Tibial nerve (tissue), 4 donors: ENCODE data around the gene FIBCD1. TPM values are rescaled to one million over a fixed set of nuclear protein-coding genes. Genes with fewer than 3 reads are reported as not detected.

Experiments used
- DNase-seq, 2 donors: peaks; one replicate each; pipeline ENCODE4 v3.0.0-alpha.2; 2019; ENCODE audit warnings: low spot score in 2 of 2
- H3K27ac ChIP-seq, 4 donors: fragments of 200-600 bp; sonication (generic) in 3 of 4; one replicate each; pipeline ENCODE4 v1.5.1; 2017 to 2019; ENCODE audit warnings: mild to moderate bottlenecking in 1 of 4
- H3K27me3 ChIP-seq, 2 donors: fragments of 200-600 bp; sonication (generic) in 1 of 2; one replicate each; pipeline versions ENCODE4 v1.5.1 to v1.6.0; 2017 to 2019
- H3K36me3 ChIP-seq, 3 donors: fragments of 200-600 bp; sonication (generic); one replicate each; pipeline ENCODE4 v1.5.1; 2018 to 2019
- H3K4me1 ChIP-seq, 4 donors: fragments of 200-600 bp; sonication (generic) in 3 of 4; one replicate each; pipeline ENCODE4 v1.5.1; 2017 to 2019
- H3K4me3 ChIP-seq, 4 donors: fragments of 200-600 bp; sonication (generic) in 3 of 4; one replicate each; pipeline ENCODE4 v1.5.1; 2017 to 2019; ENCODE audit warnings: mild to moderate bottlenecking in 1 of 4, moderate library complexity in 1 of 4
- H3K9me3 ChIP-seq, 4 donors: fragments of 200-600 bp; sonication (generic) in 3 of 4; one replicate each; pipeline ENCODE4 v1.5.1; 2017 to 2019
- CTCF ChIP-seq, 5 experiments: fragments of 200-600 bp in 3 of 5; fragments of 450-650 bp in 2 of 5; sonication (generic) in 3 of 5; IDR thresholded peaks; one replicate each; pipeline ENCODE4 v1.5.1; 2016 to 2019; ENCODE audit warnings: antibody characterized with exemption in 5 of 5, mild to moderate bottlenecking in 3 of 5, moderate library complexity in 2 of 5
- EP300 ChIP-seq, 2 donors: sonication (generic); formaldehyde crosslinking; IDR thresholded peaks; one replicate each; pipeline ENCODE4 v1.6.1; 2017; ENCODE audit warnings: antibody characterized with exemption in 2 of 2, mild to moderate bottlenecking in 1 of 2
- POLR2A ChIP-seq, 2 donors: fragments of 450-650 bp; IDR thresholded peaks; one replicate each; pipeline ENCODE4 v1.6.1; 2017; ENCODE audit warnings: antibody characterized with exemption in 2 of 2, mild to moderate bottlenecking in 2 of 2, moderate library complexity in 2 of 2
- WGBS, 2 donors: methylation state at CpG; one replicate each; pipeline ENCODE4 v1.1.5; 2018; 5-methylcytosine and 5-hydroxymethylcytosine counted together
- total RNA-seq, 4 donors: library from RNA; depleted of rRNA; stranded (reverse); fragments of >200 nt; gene quantifications; one replicate each; pipeline ENCODE4 v1.1.0, GENCODE V29; 2016

The FIBCD1 gene
- total RNA-seq, 4 donors from 2014 or later = not detected

DNA sequence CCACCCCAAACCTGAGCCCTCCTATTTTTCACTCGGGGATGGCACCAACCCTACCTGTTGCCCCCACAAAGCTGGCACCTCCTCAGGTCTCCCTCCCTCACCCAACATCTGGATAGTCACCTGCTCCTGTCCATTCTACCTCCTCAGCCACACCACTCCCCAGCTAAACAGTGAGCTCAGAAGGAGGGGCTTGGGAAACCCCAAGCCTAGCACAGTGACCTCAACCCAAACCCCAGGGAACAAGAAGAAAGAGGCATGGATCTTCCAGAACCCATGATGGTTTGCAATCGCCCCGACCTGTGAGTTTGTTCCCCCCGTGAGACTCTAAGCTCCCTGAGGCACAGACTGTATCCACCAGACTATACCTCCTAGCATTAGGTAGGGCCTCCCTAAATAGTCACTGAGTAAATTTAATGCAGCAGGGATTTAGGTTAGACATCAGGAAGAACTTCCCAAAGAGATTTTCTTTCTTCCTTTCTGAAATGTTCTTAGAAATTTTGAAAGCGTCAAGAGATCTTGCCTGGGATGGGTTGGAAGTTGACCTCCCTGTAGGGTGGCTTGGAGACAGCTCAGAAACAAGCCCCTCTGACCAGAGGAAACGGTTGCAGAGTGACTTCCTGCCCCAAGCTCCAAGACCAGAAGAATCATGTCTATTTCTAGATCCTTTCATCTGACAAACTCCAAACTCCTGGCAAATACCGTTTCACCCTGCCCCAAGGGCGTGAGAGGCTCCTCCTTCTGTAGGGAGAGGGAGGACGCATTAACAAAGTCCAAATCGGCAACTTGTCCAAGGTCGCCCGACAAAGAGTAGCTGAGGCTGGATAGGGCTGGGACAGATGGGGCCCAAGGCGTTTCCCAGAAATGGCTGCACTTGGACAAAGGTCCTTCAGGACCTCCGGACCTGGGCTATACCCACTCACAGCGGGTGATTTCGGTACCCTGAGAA lies 4.1 kb downstream of the FIBCD1 start:
- TF ChIP-seq EP300 (IDR thresholded peaks at IDR 0.05) = no peak
- TF ChIP-seq CTCF (IDR thresholded peaks at IDR 0.05) = no peak
- no peak for TF ChIP-seq POLR2A (IDR thresholded peaks at IDR 0.05)
- H3K4me3 ChIP-seq = no peak overlapping the region
- no peaks in the 10 kb centered on the region for H3K9me3 ChIP-seq
- WGBS, 2 donors = 63 to 65% methylated on average over 16 of the region's 16 CpGs
- no peak for DNase-seq
- H3K27ac ChIP-seq = no peak overlapping the region
- H3K27me3 ChIP-seq = peaks cover 2 to 93% of the 10 kb centered on the region in 2 donors
- H3K36me3 ChIP-seq = no peaks in the 10 kb centered on the region
- H3K4me1 ChIP-seq = peaks cover 0 to 23% (median 12%) of the 10 kb centered on the region in 4 donors

DNA sequence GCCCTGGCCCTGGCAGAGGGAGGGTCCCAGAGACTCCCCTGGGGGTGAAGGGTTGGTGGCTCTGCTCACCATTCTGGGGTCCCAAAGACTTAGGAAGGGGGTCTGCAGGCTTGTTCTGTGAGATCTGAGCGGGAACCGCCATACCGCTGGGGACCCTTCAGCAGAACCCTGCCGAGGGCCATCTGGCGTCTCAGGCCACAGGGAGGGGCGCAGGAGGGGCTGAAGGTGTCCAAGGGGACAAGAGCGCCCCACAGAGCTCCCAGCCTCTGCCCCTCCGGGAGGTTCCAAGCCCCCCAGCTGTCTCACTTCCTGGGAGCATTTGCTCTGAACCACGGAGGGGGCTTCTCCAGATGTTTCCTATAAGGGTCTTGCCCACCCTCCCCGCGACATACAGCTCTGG lies 4.8 kb downstream of the FIBCD1 start:
- peaks cover 0 to 16% (median 7%) of the 10 kb centered on the region in 4 donors for H3K4me1 ChIP-seq
- TF ChIP-seq EP300 (IDR thresholded peaks at IDR 0.05) (no peak), POLR2A (IDR thresholded peaks at IDR 0.05) (no peak), CTCF (IDR thresholded peaks at IDR 0.05) (no peak)
- no peak overlapping the region for H3K4me3 ChIP-seq
- H3K27ac ChIP-seq = no peak overlapping the region
- DNase-seq = no peak
- WGBS, 2 donors = 58 to 64% methylated on average over 10 to 11 of the region's 11 CpGs
- H3K36me3 ChIP-seq = no peaks in the 10 kb centered on the region
- H3K27me3 ChIP-seq = peaks cover 2 to 95% of the 10 kb centered on the region in 2 donors
- H3K9me3 ChIP-seq = no peaks in the 10 kb centered on the region

DNA sequence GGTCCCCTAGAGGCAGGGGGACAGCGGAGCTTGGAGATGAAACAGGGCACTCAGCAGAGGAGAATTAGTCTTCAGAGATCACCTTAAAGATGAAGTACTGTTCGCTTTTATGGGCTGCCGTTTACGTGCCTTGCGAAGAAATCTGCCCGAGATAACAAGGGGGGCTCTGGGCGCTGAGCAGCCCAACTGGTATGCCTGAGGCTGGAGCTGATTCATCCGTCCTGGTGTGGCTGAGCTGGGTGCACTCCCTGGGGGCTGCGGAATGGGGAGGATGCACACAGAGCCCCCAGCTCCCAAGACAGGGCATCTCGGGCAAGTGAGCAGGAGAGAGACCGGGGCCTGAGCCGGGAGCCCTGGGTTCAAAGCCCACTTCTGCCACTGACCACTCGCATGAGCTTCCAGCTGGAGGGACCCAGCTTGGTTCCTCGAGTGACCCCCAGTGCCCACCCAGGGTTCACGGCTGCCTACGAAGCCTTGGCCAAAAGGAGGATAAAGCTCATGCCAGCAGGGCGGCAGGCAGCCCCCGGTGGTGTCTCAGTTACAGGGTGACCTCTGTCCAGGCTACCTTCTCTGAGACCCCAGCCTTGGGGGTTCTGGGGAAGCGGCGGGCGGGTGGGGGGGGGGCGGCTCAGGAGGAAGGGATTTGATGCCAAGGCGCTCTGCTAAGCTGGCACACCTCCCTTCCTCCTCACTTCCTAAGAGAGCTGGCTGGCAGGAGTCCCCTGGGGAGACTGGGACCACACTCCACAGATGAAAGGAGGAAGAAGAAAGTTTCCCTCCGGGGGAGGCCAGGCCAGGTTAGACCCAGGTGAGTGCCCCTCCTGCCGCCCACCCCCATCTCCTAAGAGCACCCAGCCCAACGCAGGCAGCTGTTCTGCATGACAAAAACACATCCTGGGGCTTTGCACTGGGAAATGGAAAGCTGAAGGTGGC lies 5.7 kb downstream of the FIBCD1 start:
- 18 to 24% methylated on average over 15 to 21 of the region's 26 CpGs for WGBS, 2 donors
- peaks cover 2 to 91% of the 10 kb centered on the region in 2 donors for H3K27me3 ChIP-seq
- no peaks in the 10 kb centered on the region for H3K9me3 ChIP-seq
- TF ChIP-seq POLR2A (IDR thresholded peaks at IDR 0.05) (no peak), EP300 (IDR thresholded peaks at IDR 0.05) (no peak), CTCF (IDR thresholded peaks at IDR 0.05) (no peak)
- no peak for DNase-seq
- H3K4me1 ChIP-seq = peaks cover 0 to 7% (median 2%) of the 10 kb centered on the region in 4 donors
- H3K36me3 ChIP-seq = no peaks in the 10 kb centered on the region
- no peak overlapping the region for H3K4me3 ChIP-seq
- no peak overlapping the region for H3K27ac ChIP-seq

DNA sequence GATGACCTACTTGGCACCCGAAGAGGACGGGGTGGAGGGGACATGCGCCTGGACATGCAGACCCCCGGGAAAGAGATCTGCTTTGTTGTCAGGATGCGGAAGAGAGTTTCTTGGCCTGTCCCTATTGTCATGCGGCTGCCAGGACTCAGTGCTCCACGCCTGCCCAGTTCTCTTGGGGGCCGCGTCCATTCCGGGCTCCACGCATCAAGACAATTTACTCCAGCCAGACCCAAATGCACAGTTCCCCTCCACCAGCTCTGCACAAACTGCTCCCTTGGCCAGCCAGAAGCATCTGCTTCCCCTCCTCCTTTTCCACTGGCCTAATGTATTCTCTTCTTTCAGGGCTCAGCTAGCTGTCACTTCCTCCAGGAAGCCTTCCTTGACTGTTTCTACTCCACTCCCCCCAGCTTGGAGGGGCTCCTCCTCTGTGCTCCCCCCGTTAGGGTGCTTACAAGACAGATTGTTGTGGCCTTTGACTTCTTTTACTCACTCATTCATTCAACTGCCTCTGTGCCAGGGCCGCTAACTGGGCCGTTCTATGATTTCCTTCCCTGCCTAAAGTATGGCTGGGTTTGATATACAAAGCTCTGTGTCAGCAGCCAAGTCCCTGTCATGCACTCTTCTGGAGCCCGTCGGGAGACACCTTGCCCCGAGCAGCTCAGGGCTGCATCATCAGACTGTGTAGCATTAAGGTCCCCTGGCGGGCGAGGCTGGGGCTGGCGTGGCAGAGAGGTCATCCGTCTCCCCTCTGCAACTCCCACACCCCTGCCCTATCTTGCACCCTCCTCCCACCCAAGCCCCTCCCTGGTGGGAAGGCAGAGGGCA lies 6.6 kb downstream of the FIBCD1 start:
- no peak for DNase-seq
- Histone ChIP-seq H3K4me3 (no peak overlapping the region), H3K27ac (no peak overlapping the region), H3K9me3 (no peaks in the 10 kb centered on the region), H3K36me3 (no peaks in the 10 kb centered on the region), H3K27me3 (peaks cover 0 to 82% of the 10 kb centered on the region in 2 donors), H3K4me1 (no peaks in the 10 kb centered on the region)
- WGBS, 2 donors = 42 to 47% methylated on average over 20 to 21 of the region's 21 CpGs
- no peak for TF ChIP-seq EP300 (IDR thresholded peaks at IDR 0.05)
- TF ChIP-seq POLR2A (IDR thresholded peaks at IDR 0.05) = no peak
- no peak for TF ChIP-seq CTCF (IDR thresholded peaks at IDR 0.05)
